ENCODE results near the gene FAM187B. TPM values are rescaled to one million over a fixed set of nuclear protein-coding genes. Genes with fewer than 3 reads are reported as not detected.

The FAM187B gene
- polyA plus RNA-seq, 1 donor (not counting 4 experiments of a cell fraction or from before 2014, with no cell fraction given): not detected

DNA sequence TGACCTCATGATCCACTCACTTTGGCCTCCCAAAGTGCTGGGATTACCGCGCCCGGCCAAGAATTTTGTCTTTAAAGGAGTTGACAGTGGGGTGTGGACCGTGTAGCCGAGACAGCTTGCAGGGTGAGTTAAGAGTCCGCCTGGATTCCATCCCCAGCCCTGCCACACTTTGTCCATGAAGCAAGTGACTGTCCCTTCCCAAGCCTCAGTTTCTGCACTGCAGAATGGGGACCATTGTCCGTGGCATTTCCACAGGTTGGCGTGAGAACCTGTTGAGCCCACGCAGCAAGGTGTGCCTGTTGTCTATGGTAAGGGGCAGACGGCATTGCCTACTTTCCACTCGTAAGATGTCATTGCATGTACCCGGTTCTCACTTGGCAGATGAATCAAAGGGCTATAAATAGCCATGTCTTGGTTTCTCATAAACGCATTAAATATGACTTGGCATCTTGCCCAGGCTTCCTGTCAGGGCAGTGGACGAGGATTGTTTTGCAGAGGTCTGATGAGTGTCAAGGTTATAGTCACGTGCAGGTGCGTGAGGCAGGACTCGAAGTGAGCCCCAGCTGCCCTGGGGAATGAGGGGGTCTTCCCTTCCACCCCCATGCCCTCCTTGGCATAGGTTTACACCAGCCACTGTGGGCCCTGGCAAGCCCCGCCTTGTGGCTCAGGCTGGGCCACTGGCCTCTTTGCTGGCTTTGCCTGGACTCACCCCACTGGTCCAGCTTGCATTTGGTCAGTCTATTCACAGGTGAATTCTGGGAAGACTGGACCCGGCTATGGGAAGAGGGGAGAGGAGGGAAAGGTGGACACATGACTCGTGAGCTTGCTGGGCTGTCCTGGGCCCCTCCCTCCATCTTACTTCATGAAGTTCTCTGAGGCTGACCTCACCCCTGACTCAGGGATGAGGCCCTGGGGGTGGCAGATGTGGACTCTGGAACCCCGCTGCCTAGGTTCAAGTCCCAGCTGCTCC lies 14.6 kb downstream of the FAM187B start:
- Histone ChIP-seq H3K27me3 (ENCODE audit: control insufficient read depth, extremely low read depth, insufficient read depth, low read length) (no peaks in the 10 kb centered on the region), H3K9me3 (ENCODE audit: control insufficient read depth, low read depth, low read length) (no peaks in the 10 kb centered on the region), H2AFZ (ENCODE audit: control insufficient read depth, low read length) (no peak overlapping the region), H4K20me1 (ENCODE audit: control insufficient read depth, extremely low read depth, insufficient read depth, low read length) (peaks cover 3% of the 10 kb centered on the region), H3K79me2 (ENCODE audit: control insufficient read depth, insufficient read depth, low read length) (no peaks in the 10 kb centered on the region), H3K36me3 (ENCODE audit: control insufficient read depth in 2 of 2, extremely low read depth in 1 of 2, insufficient read depth in 2 of 2, low read length in 2 of 2) (no peaks in the 10 kb centered on the region), H3K9ac (ENCODE audit: control insufficient read depth, extremely low read depth, insufficient read depth, low read length) (no peak overlapping the region), H3K4me1 (ENCODE audit: control insufficient read depth, extremely low read depth, insufficient read depth, low read length) (peaks cover 12% of the 10 kb centered on the region), H3K27ac (ENCODE audit: control insufficient read depth, insufficient read depth, low read length) (no peak overlapping the region), H3K4me2 (ENCODE audit: control insufficient read depth, extremely low read depth, insufficient read depth, low read depth, low read length) (peak overlapping the region; percentile 39), H3K4me3 (ENCODE audit: control insufficient read depth in 2 of 3, extremely low read depth in 1 of 3, insufficient read depth in 2 of 3, low read depth in 1 of 3, low read length in 3 of 3) (no peak overlapping the region), H3K9me1 (ENCODE audit: control insufficient read depth, extremely low read depth, insufficient read depth, low read length) (no peaks in the 10 kb centered on the region)
- DNase-seq (ENCODE audit: low read depth, low spot score): peak; percentile 36
- TF ChIP-seq, protein P1, sequence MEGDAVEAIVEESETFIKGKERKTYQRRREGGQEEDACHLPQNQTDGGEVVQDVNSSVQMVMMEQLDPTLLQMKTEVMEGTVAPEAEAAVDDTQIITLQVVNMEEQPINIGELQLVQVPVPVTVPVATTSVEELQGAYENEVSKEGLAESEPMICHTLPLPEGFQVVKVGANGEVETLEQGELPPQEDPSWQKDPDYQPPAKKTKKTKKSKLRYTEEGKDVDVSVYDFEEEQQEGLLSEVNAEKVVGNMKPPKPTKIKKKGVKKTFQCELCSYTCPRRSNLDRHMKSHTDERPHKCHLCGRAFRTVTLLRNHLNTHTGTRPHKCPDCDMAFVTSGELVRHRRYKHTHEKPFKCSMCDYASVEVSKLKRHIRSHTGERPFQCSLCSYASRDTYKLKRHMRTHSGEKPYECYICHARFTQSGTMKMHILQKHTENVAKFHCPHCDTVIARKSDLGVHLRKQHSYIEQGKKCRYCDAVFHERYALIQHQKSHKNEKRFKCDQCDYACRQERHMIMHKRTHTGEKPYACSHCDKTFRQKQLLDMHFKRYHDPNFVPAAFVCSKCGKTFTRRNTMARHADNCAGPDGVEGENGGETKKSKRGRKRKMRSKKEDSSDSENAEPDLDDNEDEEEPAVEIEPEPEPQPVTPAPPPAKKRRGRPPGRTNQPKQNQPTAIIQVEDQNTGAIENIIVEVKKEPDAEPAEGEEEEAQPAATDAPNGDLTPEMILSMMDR (optimal IDR thresholded peaks at IDR 0.05 in 1 of 3, IDR thresholded peaks at IDR 0.05 in 1 of 3, conservative IDR thresholded peaks at IDR 0.05 in 1 of 3; ENCODE audit: extremely low read depth in 1 of 3, insufficient read depth in 2 of 3, low read length in 3 of 3): no peak
- no peak for TF ChIP-seq EZH2 (IDR thresholded peaks at IDR 0.05; ENCODE audit: low read length)
- FAIRE-seq: peak; percentile 60
- dilution Hi-C loops (cut with MboI; ENCODE audit: extremely low pct_ligation_motif_present, low sequenced_read_pairs): no loop called here

DNA sequence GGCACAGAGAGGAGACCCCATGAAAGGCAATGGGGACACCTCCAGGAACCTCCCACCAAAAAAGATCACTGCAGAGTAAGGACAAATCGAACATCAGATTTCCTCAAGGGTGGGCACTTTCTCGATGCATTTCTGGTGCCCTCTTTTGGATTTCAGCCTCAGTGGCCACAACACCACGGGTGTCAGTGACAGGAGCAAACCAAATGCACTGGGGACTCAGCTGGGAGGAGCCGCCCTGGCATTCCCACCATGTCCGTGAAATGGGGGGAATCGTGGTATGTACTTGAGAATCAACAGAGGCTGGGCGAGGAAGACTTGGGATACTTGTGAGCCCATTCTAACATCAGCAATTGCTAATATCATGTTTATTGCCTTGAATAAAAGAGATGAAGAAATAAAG lies 16.3 kb downstream of the FAM187B start:
- H4K20me1 ChIP-seq (ENCODE audit: control insufficient read depth, extremely low read depth, insufficient read depth, low read length): peaks cover 3% of the 10 kb centered on the region
- no peaks in the 10 kb centered on the region for H3K9me3 ChIP-seq (ENCODE audit: control insufficient read depth, low read depth, low read length)
- no peaks in the 10 kb centered on the region for H3K9me1 ChIP-seq (ENCODE audit: control insufficient read depth, extremely low read depth, insufficient read depth, low read length)
- no peak overlapping the region for H3K9ac ChIP-seq (ENCODE audit: control insufficient read depth, extremely low read depth, insufficient read depth, low read length)
- no peaks in the 10 kb centered on the region for H3K79me2 ChIP-seq (ENCODE audit: control insufficient read depth, insufficient read depth, low read length)
- H3K27me3 ChIP-seq (ENCODE audit: control insufficient read depth, extremely low read depth, insufficient read depth, low read length): no peaks in the 10 kb centered on the region
- no peak overlapping the region for H3K4me2 ChIP-seq (ENCODE audit: control insufficient read depth, extremely low read depth, insufficient read depth, low read depth, low read length)
- H3K36me3 ChIP-seq (ENCODE audit: control insufficient read depth in 2 of 2, extremely low read depth in 1 of 2, insufficient read depth in 2 of 2, low read length in 2 of 2): no peaks in the 10 kb centered on the region
- TF ChIP-seq EZH2 (IDR thresholded peaks at IDR 0.05; ENCODE audit: low read length): no peak
- TF ChIP-seq, protein P1 (optimal IDR thresholded peaks at IDR 0.05 in 1 of 3, IDR thresholded peaks at IDR 0.05 in 1 of 3, conservative IDR thresholded peaks at IDR 0.05 in 1 of 3; ENCODE audit: extremely low read depth in 1 of 3, insufficient read depth in 2 of 3, low read length in 3 of 3): no peak
- FAIRE-seq: no peak
- H3K4me3 ChIP-seq (ENCODE audit: control insufficient read depth in 2 of 3, extremely low read depth in 1 of 3, insufficient read depth in 2 of 3, low read depth in 1 of 3, low read length in 3 of 3): no peak overlapping the region
- no peak overlapping the region for H2AFZ ChIP-seq (ENCODE audit: control insufficient read depth, low read length)
- no peak overlapping the region for H3K27ac ChIP-seq (ENCODE audit: control insufficient read depth, insufficient read depth, low read length)
- H3K4me1 ChIP-seq (ENCODE audit: control insufficient read depth, extremely low read depth, insufficient read depth, low read length): peaks cover 12% of the 10 kb centered on the region
- DNase-seq (ENCODE audit: low read depth, low spot score): no peak
- dilution Hi-C loops (cut with MboI; ENCODE audit: extremely low pct_ligation_motif_present, low sequenced_read_pairs): no loop called here
